ENCODE measurements around the gene TCF7L1. TPM values are rescaled to one million over a fixed set of nuclear protein-coding genes. Genes with fewer than 3 reads are reported as not detected.

The TCF7L1 gene
- polyA plus RNA-seq, 3 donors: 0.05 to 0.09 TPM; not detected in 1

- 100% methylated on average over 3 of the region's 7 CpGs for WGBS (ENCODE audit: insufficient coverage)
- H3K9me3 Mint-ChIP-seq: no peaks in the 10 kb centered on the region
- peaks cover 3% of the 10 kb centered on the region for H3K4me1 Mint-ChIP-seq
- no peak for DNase-seq
- no peak overlapping the region for H3K27ac Mint-ChIP-seq
- H3K4me2 ChIP-seq (replicated peaks; ENCODE audit: extremely low read depth, low read length, poor library complexity, severe bottlenecking): no peak overlapping the region
- H3K4me3 ChIP-seq (replicated peaks in 1 of 3; ENCODE audit: low read depth in 2 of 3, low read length in 3 of 3): no peak overlapping the region
- no peaks in the 10 kb centered on the region for H3K4me1 ChIP-seq (ENCODE audit: control insufficient read depth in 1 of 2, insufficient read depth in 2 of 2, low read length in 2 of 2)
- no peak for TF ChIP-seq CTCF (IDR thresholded peaks at IDR 0.05)
- no peaks in the 10 kb centered on the region for H3K36me3 ChIP-seq (replicated peaks in 1 of 2; ENCODE audit: control insufficient read depth in 1 of 2, insufficient read depth in 2 of 2, low read length in 2 of 2)
- H4K20me1 ChIP-seq (ENCODE audit: insufficient read depth, low read length): no peaks in the 10 kb centered on the region
- H3K27me3 ChIP-seq (ENCODE audit: control insufficient read depth in 2 of 2, insufficient read depth in 2 of 2, low read length in 2 of 2): no peaks in the 10 kb centered on the region
- intact Hi-C loops (cut with micrococcal nuclease): no loop called here
- H3K4me3 Mint-ChIP-seq: no peak overlapping the region
- H3K79me2 ChIP-seq (ENCODE audit: insufficient read depth, low read length): no peaks in the 10 kb centered on the region
- peaks cover 3 to 7% (median 5%) of the 10 kb centered on the region in 3 donors for H3K27me3 Mint-ChIP-seq (ENCODE audit: low read depth in 3 of 3)
- no peak overlapping the region for H3K9ac ChIP-seq (ENCODE audit: insufficient read depth, low read length, poor library complexity, severe bottlenecking)
- no peaks in the 10 kb centered on the region for H3K9me3 ChIP-seq (replicated peaks in 1 of 2; ENCODE audit: control insufficient read depth in 1 of 2, insufficient read depth in 1 of 2, low read length in 2 of 2)
- H3K36me3 Mint-ChIP-seq: no peaks in the 10 kb centered on the region
- H3K27ac ChIP-seq (ENCODE audit: low read depth in 1 of 2, low read length in 2 of 2): no peak overlapping the region
- H2AFZ ChIP-seq (ENCODE audit: insufficient read depth, low read depth, low read length, poor library complexity, severe bottlenecking): no peak overlapping the region
Measured at GRCh38 chr2:85282914-85283313, 149.7 kb downstream of the TCF7L1 start.

GRCh38 chr2:85283641-85284040 lies 150.4 kb downstream of the TCF7L1 start:
- Mint-ChIP-seq H3K4me1 (peaks cover 3% of the 10 kb centered on the region), H3K4me3 (no peak overlapping the region), H3K9me3 (no peaks in the 10 kb centered on the region), H3K36me3 (no peaks in the 10 kb centered on the region), H3K27me3 (ENCODE audit: low read depth in 3 of 3) (peaks cover 3 to 7% (median 5%) of the 10 kb centered on the region in 3 donors), H3K27ac (no peak overlapping the region)
- Histone ChIP-seq H3K4me2 (replicated peaks; ENCODE audit: extremely low read depth, low read length, poor library complexity, severe bottlenecking) (no peak overlapping the region), H3K27me3 (ENCODE audit: control insufficient read depth in 2 of 2, insufficient read depth in 2 of 2, low read length in 2 of 2) (no peaks in the 10 kb centered on the region), H3K79me2 (ENCODE audit: insufficient read depth, low read length) (no peaks in the 10 kb centered on the region), H3K9ac (ENCODE audit: insufficient read depth, low read length, poor library complexity, severe bottlenecking) (no peak overlapping the region), H3K9me3 (replicated peaks in 1 of 2; ENCODE audit: control insufficient read depth in 1 of 2, insufficient read depth in 1 of 2, low read length in 2 of 2) (no peaks in the 10 kb centered on the region), H3K4me3 (replicated peaks in 1 of 3; ENCODE audit: low read depth in 2 of 3, low read length in 3 of 3) (no peak overlapping the region), H4K20me1 (ENCODE audit: insufficient read depth, low read length) (no peaks in the 10 kb centered on the region), H3K4me1 (ENCODE audit: control insufficient read depth in 1 of 2, insufficient read depth in 2 of 2, low read length in 2 of 2) (no peaks in the 10 kb centered on the region), H3K36me3 (replicated peaks in 1 of 2; ENCODE audit: control insufficient read depth in 1 of 2, insufficient read depth in 2 of 2, low read length in 2 of 2) (no peaks in the 10 kb centered on the region), H2AFZ (ENCODE audit: insufficient read depth, low read depth, low read length, poor library complexity, severe bottlenecking) (no peak overlapping the region), H3K27ac (ENCODE audit: low read depth in 1 of 2, low read length in 2 of 2) (no peak overlapping the region)
- no peak for DNase-seq
- no peak for TF ChIP-seq CTCF (IDR thresholded peaks at IDR 0.05)
- intact Hi-C loops (cut with micrococcal nuclease): no loop called here
- 95% methylated on average over 5 of the region's 8 CpGs for WGBS (ENCODE audit: insufficient coverage)

All from CD14-positive monocyte (primary cell).